ENCODE data around the gene ARPC4. TPM values are rescaled to one million over a fixed set of nuclear protein-coding genes. Genes with fewer than 3 reads are reported as not detected.

ARPC4 gene
- total RNA-seq (100 to 1,000 TPM; 164 to 168 TPM), polyA plus RNA-seq (100 to 1,000 TPM; 235 to 287 TPM)

DNA sequence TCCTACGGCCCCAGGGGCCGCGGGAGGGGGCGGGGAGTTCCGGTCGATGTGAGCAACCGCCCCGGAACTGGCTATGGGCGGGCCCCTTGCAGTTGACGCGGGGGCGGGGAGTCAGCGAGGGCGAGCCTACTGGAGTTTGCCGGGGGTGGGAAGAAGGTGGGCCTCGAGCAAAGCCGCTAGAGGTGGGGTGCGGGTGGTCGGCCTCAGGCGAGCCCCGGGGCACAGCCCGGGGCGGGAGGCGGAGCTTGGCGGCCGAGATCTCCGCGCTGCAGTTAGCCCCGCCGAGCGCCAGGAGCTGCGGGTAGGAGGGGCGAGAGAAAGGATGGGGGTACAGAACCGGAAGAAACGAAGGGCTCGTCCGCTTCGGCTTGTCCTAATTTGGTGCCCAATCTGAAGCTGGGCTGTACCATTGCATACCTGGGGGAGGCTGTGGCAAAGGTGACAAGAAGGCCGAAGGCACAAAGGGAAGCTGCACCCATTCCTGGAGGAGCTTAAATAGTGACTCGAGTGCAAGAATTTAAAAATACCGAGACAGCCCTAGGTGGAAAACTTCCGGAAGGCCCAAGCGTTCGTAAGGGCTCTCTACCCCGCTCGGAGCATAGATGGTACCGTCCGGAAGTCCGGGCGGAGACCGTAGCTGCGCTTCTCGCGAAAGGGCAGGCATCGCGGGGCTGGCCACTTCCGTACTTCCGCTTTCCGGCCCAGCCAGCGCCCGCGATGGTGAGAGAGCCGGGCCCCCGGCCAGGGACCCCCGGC, at the start of gene ARPC4, which contains the start of gene TADA3:
TSS of gene ARPC4 (plus strand) at position 678 of the 756 bp plus-strand sequence. CDS start at position 718, 40 bp downstream.
TSS of gene TADA3 (minus strand) at position 69 of the 756 bp plus-strand sequence. CDS start 1,007 bp downstream, outside the sequence.
- H3K9me3 ChIP-seq (ENCODE audit: control insufficient read depth in 1 of 2, low read length in 2 of 2) = no peaks in the 10 kb centered on the region
- peak; percentile 92 to 97 (median 96) for DNase-seq
- Mint-ChIP-seq H3K9me3 (no peaks in the 10 kb centered on the region), H3K27me3 (no peaks in the 10 kb centered on the region), H3K4me3 (peak within 1 kb of the TSS; percentile 96 to 99 (median 98)), H3K27ac (peak within 1 kb of the TSS; percentile 97 to 99 (median 99)), H3K36me3 (peaks cover 36 to 61% of the 10 kb centered on the region in 2 donors), H3K4me1 (peaks cover 47 to 80% (median 56%) of the 10 kb centered on the region in 4 donors)
- ChIA-PET POLR2A (ENCODE audit: partially characterized antibody) (interaction anchor here (0.6 to 3.1 kb wide), 33 partner anchors 9 to 529 kb away, joined by 3 to 60 read pairs (median 6); partner anchors contain the start of genes BRPF1, CAMK1, CRELD1 and FANCD2), CTCF (ENCODE audit: partially characterized antibody) (interaction anchor here (0.7 to 1.8 kb wide), 10 partner anchors 10 to 402 kb away, joined by 3 to 15 read pairs (median 3); partner anchors contain the start of genes BRPF1 and CRELD1)
- H3K4me1 ChIP-seq (ENCODE audit: insufficient read depth, low read length) = peaks cover 63% of the 10 kb centered on the region
- H3K27ac ChIP-seq (ENCODE audit: low read depth, low read length) = peak within 1 kb of the TSS; percentile 99
- peaks cover 13% of the 10 kb centered on the region for H3K36me3 ChIP-seq (ENCODE audit: insufficient read depth, low read length)
- peak within 1 kb of the TSS; percentile 91 to 100 for H3K4me3 ChIP-seq (ENCODE audit: low read length in 2 of 2)
- intact Hi-C loops (cut with micrococcal nuclease) = loop anchor here (1.0 to 2.0 kb wide), 8 partner anchors 16 to 528 kb away; partner anchors contain the start of genes BRPF1, CRELD1, JAGN1 and MTMR14
- no peaks in the 10 kb centered on the region for H3K27me3 ChIP-seq (ENCODE audit: insufficient read depth, low read length)

DNA sequence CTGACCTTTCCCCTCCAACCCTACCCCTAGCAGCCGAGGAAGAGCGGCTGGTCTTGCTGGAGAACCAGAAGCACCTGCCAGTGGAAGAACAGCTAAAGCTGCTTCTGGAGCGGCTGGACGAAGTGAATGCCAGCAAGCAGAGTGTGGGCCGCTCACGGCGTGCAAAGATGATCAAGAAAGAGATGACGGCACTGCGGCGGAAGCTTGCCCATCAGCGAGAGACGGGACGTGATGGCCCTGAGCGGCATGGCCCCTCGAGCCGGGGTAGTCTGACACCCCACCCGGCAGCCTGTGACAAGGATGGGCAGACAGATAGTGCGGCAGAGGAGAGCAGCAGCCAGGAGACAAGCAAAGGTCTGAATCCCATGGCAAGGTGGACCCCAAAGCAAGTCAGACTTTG, 49.3 kb upstream of the ARPC4 start:
- intact Hi-C loops (cut with micrococcal nuclease) = no loop called here
- H3K9me3 Mint-ChIP-seq = no peaks in the 10 kb centered on the region

DNA sequence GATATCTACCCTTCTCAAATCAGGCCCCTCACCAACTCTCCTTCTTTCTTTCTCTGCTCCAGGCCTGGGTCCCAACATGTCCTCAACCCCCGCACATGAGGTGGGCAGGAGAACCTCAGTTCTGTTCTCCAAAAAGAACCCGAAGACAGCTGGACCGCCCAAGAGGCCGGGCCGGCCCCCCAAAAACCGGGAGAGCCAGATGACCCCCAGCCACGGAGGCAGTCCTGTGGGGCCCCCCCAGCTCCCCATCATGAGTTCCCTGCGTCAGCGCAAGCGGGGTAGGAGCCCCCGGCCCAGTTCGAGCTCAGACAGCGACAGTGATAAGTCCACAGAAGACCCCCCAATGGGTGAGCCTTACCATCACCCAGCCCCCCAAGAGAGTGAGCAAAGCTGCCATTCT, 48.7 kb upstream of the ARPC4 start:
- Histone ChIP-seq H3K9me3 (ENCODE audit: control insufficient read depth in 1 of 2, low read length in 2 of 2) (no peaks in the 10 kb centered on the region), H3K27ac (ENCODE audit: low read depth, low read length) (no peak overlapping the region), H3K36me3 (ENCODE audit: insufficient read depth, low read length) (peaks cover 82% of the 10 kb centered on the region), H3K4me1 (ENCODE audit: insufficient read depth, low read length) (peaks cover 2% of the 10 kb centered on the region), H3K4me3 (ENCODE audit: low read length in 2 of 2) (no peak overlapping the region), H3K27me3 (ENCODE audit: insufficient read depth, low read length) (no peaks in the 10 kb centered on the region)
- no peak for DNase-seq
- peaks cover 45 to 87% of the 10 kb centered on the region in 2 donors for H3K36me3 Mint-ChIP-seq
- intact Hi-C loops (cut with micrococcal nuclease) = no loop called here
- ChIA-PET POLR2A (ENCODE audit: partially characterized antibody) (interaction anchor here (1.0 to 6.0 kb wide), 3 partner anchors 12 to 95 kb away, joined by 3 to 34 read pairs (median 6); partner anchors contain the start of genes ARPC4, BRPF1, MTMR14 and TADA3), CTCF (ENCODE audit: partially characterized antibody) (interaction anchor here (2.4 kb wide), 1 partner anchor 17 kb away, joined by 11 read pairs; no protein-coding TSS in a partner anchor)
- H3K4me1 Mint-ChIP-seq = peaks cover under 1 to 7% (median 2%) of the 10 kb centered on the region in 4 donors
- H3K27ac Mint-ChIP-seq = peak overlapping the region in 2 of 7 donors; percentile 53 to 60
- H3K4me3 Mint-ChIP-seq = no peak overlapping the region
- H3K27me3 Mint-ChIP-seq = no peaks in the 10 kb centered on the region
- H3K9me3 Mint-ChIP-seq = no peaks in the 10 kb centered on the region

More for the DNA sequence above, 49.3 kb upstream of the ARPC4 start:
- H3K4me3 ChIP-seq (ENCODE audit: low read length in 2 of 2) = no peak overlapping the region
- no peak for DNase-seq
- POLR2A ChIA-PET (ENCODE audit: partially characterized antibody) = interaction anchor here (6.0 kb wide), 1 partner anchor 11 kb away, joined by 34 read pairs; the partner anchor contains the start of gene BRPF1
- no peaks in the 10 kb centered on the region for H3K9me3 ChIP-seq (ENCODE audit: control insufficient read depth in 1 of 2, low read length in 2 of 2)
- Mint-ChIP-seq H3K27me3 (no peaks in the 10 kb centered on the region), H3K4me3 (no peak overlapping the region), H3K36me3 (peaks cover 51 to 90% of the 10 kb centered on the region in 2 donors), H3K27ac (peak overlapping the region in 2 of 7 donors; percentile 7 to 40), H3K4me1 (peaks cover 0 to 1% (median 0%) of the 10 kb centered on the region in 4 donors)
- no peaks in the 10 kb centered on the region for H3K4me1 ChIP-seq (ENCODE audit: insufficient read depth, low read length)
- H3K27ac ChIP-seq (ENCODE audit: low read depth, low read length) = no peak overlapping the region
- CTCF ChIA-PET (ENCODE audit: partially characterized antibody) = interaction anchor here (1.3 to 2.4 kb wide), 2 partner anchors 10 to 16 kb away, joined by 3 to 11 read pairs; no protein-coding TSS in a partner anchor
- H3K36me3 ChIP-seq (ENCODE audit: insufficient read depth, low read length) = peaks cover 88% of the 10 kb centered on the region
- no peaks in the 10 kb centered on the region for H3K27me3 ChIP-seq (ENCODE audit: insufficient read depth, low read length)

DNA sequence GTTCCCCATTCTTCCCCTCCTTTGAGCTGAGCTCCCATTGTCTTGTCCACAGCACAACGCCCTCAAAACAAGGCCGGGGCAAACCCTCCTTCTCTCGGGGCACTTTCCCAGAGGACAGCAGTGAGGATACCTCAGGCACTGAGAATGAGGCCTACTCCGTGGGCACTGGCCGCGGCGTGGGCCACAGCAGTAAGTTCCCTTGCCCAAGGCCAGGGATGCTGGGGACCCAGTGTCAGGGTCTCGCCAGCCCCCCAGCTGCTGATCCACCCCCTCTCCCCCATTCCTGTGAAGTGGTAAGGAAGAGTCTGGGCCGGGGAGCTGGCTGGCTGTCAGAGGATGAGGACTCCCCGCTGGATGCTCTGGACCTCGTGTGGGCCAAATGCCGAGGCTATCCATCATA, 47.4 kb upstream of the ARPC4 start:
- intact Hi-C loops (cut with micrococcal nuclease) = no loop called here
- Histone ChIP-seq H3K9me3 (ENCODE audit: control insufficient read depth in 1 of 2, low read length in 2 of 2) (no peaks in the 10 kb centered on the region), H3K36me3 (ENCODE audit: insufficient read depth, low read length) (peaks cover 69% of the 10 kb centered on the region), H3K4me1 (ENCODE audit: insufficient read depth, low read length) (peaks cover 11% of the 10 kb centered on the region), H3K27me3 (ENCODE audit: insufficient read depth, low read length) (no peaks in the 10 kb centered on the region), H3K4me3 (ENCODE audit: low read length in 2 of 2) (no peak overlapping the region), H3K27ac (ENCODE audit: low read depth, low read length) (no peak overlapping the region)
- Mint-ChIP-seq H3K27me3 (no peaks in the 10 kb centered on the region), H3K4me3 (no peak overlapping the region), H3K4me1 (peaks cover 5 to 21% (median 12%) of the 10 kb centered on the region in 4 donors), H3K27ac (peak overlapping the region in 1 of 7 donors; percentile 4), H3K36me3 (peaks cover 37 to 86% of the 10 kb centered on the region in 2 donors), H3K9me3 (no peaks in the 10 kb centered on the region)
- ChIA-PET POLR2A (ENCODE audit: partially characterized antibody) (interaction anchor here (1.6 to 6.0 kb wide), 2 partner anchors 13 to 47 kb away, joined by 6 to 34 read pairs; partner anchors contain the start of genes ARPC4, BRPF1 and TADA3), CTCF (ENCODE audit: partially characterized antibody) (interaction anchor here (2.4 kb wide), 1 partner anchor 18 kb away, joined by 11 read pairs; no protein-coding TSS in a partner anchor)
- DNase-seq = no peak

DNA sequence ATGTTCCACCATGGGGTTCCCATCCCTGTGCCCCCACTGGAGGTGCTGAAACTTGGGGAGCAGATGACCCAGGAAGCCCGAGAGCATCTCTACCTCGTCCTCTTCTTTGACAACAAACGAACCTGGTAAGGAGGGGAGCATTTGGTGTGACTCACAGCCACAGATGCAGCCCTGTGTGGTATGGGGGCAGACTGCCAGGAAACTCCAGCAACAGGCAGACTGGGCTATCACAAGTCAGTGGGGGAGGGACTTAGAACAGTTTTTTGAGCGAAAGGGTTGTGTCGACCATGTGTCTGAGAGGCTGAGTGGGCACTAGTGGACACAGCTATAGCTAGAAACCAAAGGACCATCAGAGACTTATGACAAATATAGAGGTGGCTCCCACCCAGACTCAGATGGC, 46.6 kb upstream of the ARPC4 start:
- peak overlapping the region in 3 of 7 donors; percentile 4 to 96 (median 7) for H3K27ac Mint-ChIP-seq
- DNase-seq = no peak
- H3K4me3 Mint-ChIP-seq = no peak overlapping the region
- ChIA-PET CTCF (ENCODE audit: partially characterized antibody) (interaction anchor here (1.8 kb wide), 1 partner anchor 11 kb away, joined by 5 read pairs; no protein-coding TSS in a partner anchor), POLR2A (ENCODE audit: partially characterized antibody) (interaction anchor here (6.0 kb wide), 1 partner anchor 14 kb away, joined by 34 read pairs; the partner anchor contains the start of gene BRPF1)
- peaks cover 61% of the 10 kb centered on the region for H3K36me3 ChIP-seq (ENCODE audit: insufficient read depth, low read length)
- peaks cover 37 to 81% of the 10 kb centered on the region in 2 donors for H3K36me3 Mint-ChIP-seq
- no peak overlapping the region for H3K27ac ChIP-seq (ENCODE audit: low read depth, low read length)
- H3K27me3 ChIP-seq (ENCODE audit: insufficient read depth, low read length) = no peaks in the 10 kb centered on the region
- no peak overlapping the region for H3K4me3 ChIP-seq (ENCODE audit: low read length in 2 of 2)
- H3K27me3 Mint-ChIP-seq = no peaks in the 10 kb centered on the region
- intact Hi-C loops (cut with micrococcal nuclease) = no loop called here
- peaks cover 8 to 29% (median 20%) of the 10 kb centered on the region in 4 donors for H3K4me1 Mint-ChIP-seq
- H3K9me3 Mint-ChIP-seq = no peaks in the 10 kb centered on the region
- no peaks in the 10 kb centered on the region for H3K9me3 ChIP-seq (ENCODE audit: control insufficient read depth in 1 of 2, low read length in 2 of 2)
- peaks cover 19% of the 10 kb centered on the region for H3K4me1 ChIP-seq (ENCODE audit: insufficient read depth, low read length)

DNA sequence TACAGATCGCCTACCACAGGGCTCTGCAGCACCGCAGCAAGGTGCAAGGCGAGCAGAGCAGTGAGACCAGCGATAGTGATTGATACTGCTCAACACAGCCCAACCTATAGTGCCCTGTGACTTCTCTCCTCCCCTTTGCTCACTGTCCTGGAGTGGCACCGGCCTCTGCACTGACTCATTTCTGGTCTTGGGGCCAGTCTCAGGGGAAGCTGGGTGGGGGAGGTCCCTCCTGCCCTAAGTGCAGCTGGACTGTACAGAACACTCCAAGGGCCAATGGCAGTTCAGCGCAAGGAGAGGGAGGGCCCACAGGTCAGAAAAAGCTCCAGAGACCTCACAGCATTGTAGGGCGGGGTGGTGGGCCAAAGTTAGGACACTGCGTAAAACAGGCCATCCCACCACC, 45.6 kb upstream of the ARPC4 start:
- peaks cover 38 to 82% of the 10 kb centered on the region in 2 donors for H3K36me3 Mint-ChIP-seq
- Histone ChIP-seq H3K27me3 (ENCODE audit: insufficient read depth, low read length) (no peaks in the 10 kb centered on the region), H3K36me3 (ENCODE audit: insufficient read depth, low read length) (peaks cover 60% of the 10 kb centered on the region), H3K9me3 (ENCODE audit: control insufficient read depth in 1 of 2, low read length in 2 of 2) (no peaks in the 10 kb centered on the region), H3K4me3 (ENCODE audit: low read length in 2 of 2) (no peak overlapping the region), H3K4me1 (ENCODE audit: insufficient read depth, low read length) (peaks cover 29% of the 10 kb centered on the region), H3K27ac (ENCODE audit: low read depth, low read length) (no peak overlapping the region)
- peak overlapping the region in 2 of 8 donors; percentile 30 to 41 for H3K4me3 Mint-ChIP-seq
- CTCF ChIA-PET (ENCODE audit: partially characterized antibody) = interaction anchor here (1.2 to 3.2 kb wide), 3 partner anchors 12 to 46 kb away, joined by 3 to 17 read pairs (median 5); partner anchors contain the start of genes ARPC4 and BRPF1
- POLR2A ChIA-PET (ENCODE audit: partially characterized antibody) = interaction anchor here (4.1 kb wide), 1 partner anchor 46 kb away, joined by 52 read pairs; the partner anchor contains the start of genes ARPC4 and TADA3
- H3K4me1 Mint-ChIP-seq = peaks cover 17 to 38% (median 29%) of the 10 kb centered on the region in 4 donors
- H3K27ac Mint-ChIP-seq = peak overlapping the region in 1 of 7 donors; percentile 96
- no peak for DNase-seq
- intact Hi-C loops (cut with micrococcal nuclease) = no loop called here
- no peaks in the 10 kb centered on the region for H3K27me3 Mint-ChIP-seq
- no peaks in the 10 kb centered on the region for H3K9me3 Mint-ChIP-seq

All from CD4-positive, alpha-beta memory T cell (primary cell).